ENCODE data around the gene FUS. TPM values are rescaled to one million over a fixed set of nuclear protein-coding genes. Genes with fewer than 3 reads are reported as not detected.

The FUS gene
- total RNA-seq, 1 donor from 2014 or later: 67.2 TPM

- no peak overlapping the region for H3K4me3 ChIP-seq (ENCODE audit: low read depth, low read length)
Measured at GRCh38 chr16:31200821-31201568, 21.1 kb downstream of the FUS start.

GRCh38 chr16:31201582-31202413, 21.9 kb downstream of the FUS start:
- no peak for TF ChIP-seq CTCF (conservative IDR thresholded peaks at IDR 0.05; ENCODE audit: low read depth, low read length)
- no peak for DNase-seq (ENCODE audit: low read depth)
- peak overlapping the region; percentile 63 for H3K4me3 ChIP-seq (ENCODE audit: low read depth, low read length)

More at GRCh38 chr16:31200821-31201568, 21.1 kb downstream of the FUS start:
- no peak for TF ChIP-seq CTCF (conservative IDR thresholded peaks at IDR 0.05; ENCODE audit: low read depth, low read length)
- no peak for DNase-seq (ENCODE audit: low read depth)

GRCh38 chr16:31202414-31203375, 22.8 kb downstream of the FUS start, which contains the start of gene PYCARD:
Gene PYCARD (minus strand): TSS chr16:31202760. CDS start chr16:31202690, 70 bp downstream.
- H3K4me3 ChIP-seq (ENCODE audit: low read depth, low read length): peak within 1 kb of the TSS; percentile 63
- DNase-seq (ENCODE audit: low read depth): no peak
- TF ChIP-seq CTCF (conservative IDR thresholded peaks at IDR 0.05; ENCODE audit: low read depth, low read length): no peak

GRCh38 chr16:31204871-31205666, 25.1 kb downstream of the FUS start:
- TF ChIP-seq CTCF (conservative IDR thresholded peaks at IDR 0.05; ENCODE audit: low read depth, low read length): no peak
- H3K4me3 ChIP-seq (ENCODE audit: low read depth, low read length): no peak overlapping the region
- DNase-seq (ENCODE audit: low read depth): no peak

- TF ChIP-seq CTCF (conservative IDR thresholded peaks at IDR 0.05; ENCODE audit: low read depth, low read length): no peak
- no peak overlapping the region for H3K4me3 ChIP-seq (ENCODE audit: low read depth, low read length)
- DNase-seq (ENCODE audit: low read depth): no peak
Measured at GRCh38 chr16:31206776-31207175, 26.8 kb downstream of the FUS start.

- H3K4me3 ChIP-seq (ENCODE audit: low read depth, low read length): no peak overlapping the region
- TF ChIP-seq CTCF (conservative IDR thresholded peaks at IDR 0.05; ENCODE audit: low read depth, low read length): no peak
- no peak for DNase-seq (ENCODE audit: low read depth)
Measured at GRCh38 chr16:31213342-31213741, 33.4 kb downstream of the FUS start.

All from epithelial cell of proximal tubule (primary cell).